ENCODE measurements around the gene ASCL2. TPM values are rescaled to one million over a fixed set of nuclear protein-coding genes. Genes with fewer than 3 reads are reported as not detected.

ASCL2 gene
- total and polyA plus RNA-seq, 7 experiments from 2014 or later = 0.32 to 2.1 (median 0.45) TPM; not detected in 3

DNA sequence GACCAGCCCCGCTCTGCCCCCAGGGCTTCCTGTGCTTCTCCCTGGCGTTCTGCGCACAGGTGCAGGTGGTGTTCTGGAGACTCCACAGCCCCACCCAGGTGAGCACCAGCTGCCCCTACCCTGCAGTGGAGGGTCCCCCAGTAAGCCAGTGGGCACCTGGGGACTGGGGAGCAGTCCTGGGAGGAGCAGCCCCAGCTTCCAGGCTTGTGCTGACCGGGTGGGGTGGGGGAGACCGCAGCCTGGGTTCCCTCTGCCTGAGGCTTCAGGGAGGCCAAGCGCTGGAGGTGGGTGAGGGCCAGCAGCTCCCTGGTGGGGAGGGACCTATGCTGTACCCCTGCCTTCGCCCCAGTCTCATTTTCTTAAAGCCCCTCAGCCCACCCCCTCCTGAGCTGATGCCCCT, 38.3 kb upstream of the ASCL2 start:
- Histone ChIP-seq H3K27ac (ENCODE audit: low read depth, low read length) (no peak overlapping the region), H3K36me3 (ENCODE audit: control insufficient read depth in 2 of 3, insufficient read depth in 3 of 3, low read length in 3 of 3) (peaks cover 0 to 6% (median 0%) of the 10 kb centered on the region in 3 experiments), H3K4me3 (ENCODE audit: low read length) (no peak overlapping the region), H3K4me1 (ENCODE audit: control insufficient read depth in 2 of 2, insufficient read depth in 2 of 2, low read length in 2 of 2) (peaks cover 23 to 37% of the 10 kb centered on the region in 2 donors), H3K9me3 (ENCODE audit: control insufficient read depth in 2 of 3, low read length in 3 of 3) (no peaks in the 10 kb centered on the region), H3K27me3 (ENCODE audit: control insufficient read depth in 2 of 2, insufficient read depth in 2 of 2, low read length in 2 of 2) (no peaks in the 10 kb centered on the region)
- Mint-ChIP-seq H3K4me1 (peaks cover 18 to 42% (median 24%) of the 10 kb centered on the region in 7 donors), H3K27ac (no peak overlapping the region), H3K27me3 (no peaks in the 10 kb centered on the region), H3K9me3 (no peaks in the 10 kb centered on the region), H3K4me3 (no peak overlapping the region), H3K36me3 (peaks cover 0 to 3% (median 0%) of the 10 kb centered on the region in 5 donors)
- no peak for ATAC-seq
- intact Hi-C loops (cut with micrococcal nuclease) = loop anchor here in 1 of 2 donors (5.0 to 10.0 kb wide), 2 partner anchors 69 to 586 kb away; partner anchors contain the start of gene CD81
- DNase-seq = no peak
- ChIA-PET POLR2A (no interaction called here), CTCF (interaction anchor here (0.6 kb wide), 1 partner anchor 665 kb away, joined by 6 read pairs; no protein-coding TSS in a partner anchor)

GRCh38 chr11:2307501-2308331, 37.3 kb upstream of the ASCL2 start:
- Mint-ChIP-seq H3K36me3 (peaks cover 0 to 3% (median 0%) of the 10 kb centered on the region in 5 donors), H3K4me1 (peaks cover 12 to 48% (median 28%) of the 10 kb centered on the region in 7 donors), H3K27ac (peak overlapping the region in 6 of 9 donors; percentile 32 to 82 (median 69)), H3K9me3 (no peaks in the 10 kb centered on the region), H3K4me3 (peak overlapping the region in 5 of 10 donors; percentile 6 to 98 (median 35)), H3K27me3 (no peaks in the 10 kb centered on the region)
- Histone ChIP-seq H3K4me1 (ENCODE audit: control insufficient read depth in 2 of 2, insufficient read depth in 2 of 2, low read length in 2 of 2) (peaks cover 32 to 47% of the 10 kb centered on the region in 2 donors), H3K4me3 (ENCODE audit: low read length) (no peak overlapping the region), H3K27me3 (ENCODE audit: control insufficient read depth in 2 of 2, insufficient read depth in 2 of 2, low read length in 2 of 2) (no peaks in the 10 kb centered on the region), H3K27ac (ENCODE audit: low read depth, low read length) (peak overlapping the region; percentile 64), H3K9me3 (ENCODE audit: control insufficient read depth in 2 of 3, low read length in 3 of 3) (no peaks in the 10 kb centered on the region), H3K36me3 (ENCODE audit: control insufficient read depth in 2 of 3, insufficient read depth in 3 of 3, low read length in 3 of 3) (peaks cover 0 to 6% (median 0%) of the 10 kb centered on the region in 3 experiments)
- POLR2A ChIA-PET = interaction anchor here (0.8 kb wide), 1 partner anchor 63 kb away, joined by 3 read pairs; no protein-coding TSS in a partner anchor
- no peak for ATAC-seq
- intact Hi-C loops (cut with micrococcal nuclease) = loop anchor here in 1 of 2 donors (5.0 to 10.0 kb wide), 2 partner anchors 70 to 587 kb away; partner anchors contain the start of gene CD81
- DNase-seq = no peak
- CTCF ChIA-PET = interaction anchor here (0.6 to 0.7 kb wide), 3 partner anchors 114 to 223 kb away, joined by 3 to 5 read pairs (median 4); no protein-coding TSS in a partner anchor

DNA sequence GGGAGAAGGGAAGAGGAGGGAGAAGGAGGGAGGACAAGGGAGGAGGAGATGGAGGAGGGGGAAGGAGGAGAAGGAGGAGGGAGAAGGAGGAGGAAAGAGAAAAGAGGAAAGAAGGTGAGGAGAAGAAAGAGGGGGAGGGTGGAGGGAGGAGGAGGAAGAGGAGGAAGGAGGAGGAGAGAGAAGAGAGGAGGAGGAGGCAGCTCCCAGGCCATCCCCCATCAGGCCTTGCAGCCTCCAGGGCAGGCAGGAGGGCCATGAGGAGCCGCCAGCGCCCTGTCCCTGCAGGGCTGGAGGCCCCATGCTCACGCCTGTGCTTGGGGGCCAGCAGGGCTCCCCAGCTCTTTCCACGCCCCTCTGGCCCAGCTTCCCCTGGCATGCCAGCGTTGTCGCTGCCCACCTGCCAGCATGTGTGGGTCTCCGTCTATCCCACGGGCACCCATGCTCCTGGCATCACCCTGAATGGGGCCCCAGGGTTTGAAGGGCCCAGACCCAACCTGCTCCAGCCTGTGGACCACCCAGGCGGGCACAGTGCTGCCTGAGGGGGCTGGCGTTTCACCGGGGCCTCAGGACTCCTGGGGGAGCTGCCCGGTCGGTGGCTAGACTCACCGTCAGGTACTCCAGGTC, 36.6 kb upstream of the ASCL2 start:
- H3K4me1 Mint-ChIP-seq = peaks cover 12 to 50% (median 29%) of the 10 kb centered on the region in 7 donors
- no peaks in the 10 kb centered on the region for H3K9me3 Mint-ChIP-seq
- peak overlapping the region in 3 of 9 donors; percentile 91 to 96 (median 92) for H3K27ac Mint-ChIP-seq
- peaks cover 34 to 54% of the 10 kb centered on the region in 2 donors for H3K4me1 ChIP-seq (ENCODE audit: control insufficient read depth in 2 of 2, insufficient read depth in 2 of 2, low read length in 2 of 2)
- H3K36me3 ChIP-seq (ENCODE audit: control insufficient read depth in 2 of 3, insufficient read depth in 3 of 3, low read length in 3 of 3) = peaks cover 0 to 6% (median 0%) of the 10 kb centered on the region in 3 experiments
- ChIA-PET POLR2A (interaction anchor here (0.6 to 2.2 kb wide), 4 partner anchors 64 to 114 kb away, joined by 3 to 11 read pairs (median 3); no protein-coding TSS in a partner anchor), CTCF (interaction anchor here (0.6 to 9.0 kb wide), 5 partner anchors 34 to 584 kb away, joined by 3 to 167 read pairs (median 3); no protein-coding TSS in a partner anchor)
- H3K4me3 Mint-ChIP-seq = peak overlapping the region in 4 of 10 donors; percentile 6 to 98 (median 67)
- no peak for ATAC-seq
- no peaks in the 10 kb centered on the region for H3K9me3 ChIP-seq (ENCODE audit: control insufficient read depth in 2 of 3, low read length in 3 of 3)
- no peaks in the 10 kb centered on the region for H3K27me3 ChIP-seq (ENCODE audit: control insufficient read depth in 2 of 2, insufficient read depth in 2 of 2, low read length in 2 of 2)
- DNase-seq = no peak
- H3K27ac ChIP-seq (ENCODE audit: low read depth, low read length) = peak overlapping the region; percentile 64
- intact Hi-C loops (cut with micrococcal nuclease) = loop anchor here in 1 of 2 donors (5.0 to 10.0 kb wide), 2 partner anchors 70 to 588 kb away; partner anchors contain the start of gene CD81
- H3K36me3 Mint-ChIP-seq = peaks cover 0 to 3% (median 0%) of the 10 kb centered on the region in 5 donors
- H3K4me3 ChIP-seq (ENCODE audit: low read length) = no peak overlapping the region
- H3K27me3 Mint-ChIP-seq = no peaks in the 10 kb centered on the region

DNA sequence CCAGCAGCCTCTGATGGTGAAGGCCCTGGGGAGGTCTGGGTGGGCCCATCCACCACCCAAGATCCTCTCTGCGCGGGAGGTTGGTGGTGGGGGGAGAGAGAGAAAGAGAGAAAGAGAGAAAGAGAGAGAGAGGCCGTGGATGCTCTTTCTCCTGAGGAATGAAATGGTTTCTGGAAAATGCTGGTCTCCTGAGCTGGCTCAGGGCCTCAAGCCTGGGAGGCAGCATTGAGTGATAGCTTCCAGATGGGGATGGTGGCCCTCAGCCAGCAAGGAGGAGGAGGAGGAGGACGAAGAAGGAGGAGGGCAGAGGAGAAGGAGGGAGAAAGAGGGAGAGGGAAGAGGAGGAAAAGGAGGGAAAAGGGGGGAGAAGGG, 36.0 kb upstream of the ASCL2 start:
- CTCF ChIA-PET = interaction anchor here (0.6 to 9.0 kb wide), 12 partner anchors 10 to 584 kb away, joined by 3 to 167 read pairs (median 3); no protein-coding TSS in a partner anchor

GRCh38 chr11:2305788-2306451, 35.5 kb upstream of the ASCL2 start:
- DNase-seq = peak in 5 of 9 donors; percentile 24 to 41 (median 34)
- intact Hi-C loops (cut with micrococcal nuclease) = loop anchor here (1.0 to 10.0 kb wide), 6 partner anchors 71 to 589 kb away; partner anchors contain the start of genes CD81 (in 1 of the 2) and TSSC4 (in 1 of the 2)
- peaks cover 0 to 6% (median 0%) of the 10 kb centered on the region in 5 donors for H3K36me3 Mint-ChIP-seq
- peak overlapping the region; percentile 77 to 98 (median 90) for H3K4me3 Mint-ChIP-seq
- Histone ChIP-seq H3K36me3 (ENCODE audit: control insufficient read depth in 2 of 3, insufficient read depth in 3 of 3, low read length in 3 of 3) (peaks cover 0 to 6% (median 0%) of the 10 kb centered on the region in 3 experiments), H3K4me3 (ENCODE audit: low read length) (peak overlapping the region; percentile 38), H3K9me3 (ENCODE audit: control insufficient read depth in 2 of 3, low read length in 3 of 3) (no peaks in the 10 kb centered on the region), H3K27ac (ENCODE audit: low read depth, low read length) (peak overlapping the region; percentile 81), H3K4me1 (ENCODE audit: control insufficient read depth in 2 of 2, insufficient read depth in 2 of 2, low read length in 2 of 2) (peaks cover 34 to 55% of the 10 kb centered on the region in 2 donors), H3K27me3 (ENCODE audit: control insufficient read depth in 2 of 2, insufficient read depth in 2 of 2, low read length in 2 of 2) (no peaks in the 10 kb centered on the region)
- CTCF ChIA-PET = interaction anchor here (0.6 to 9.0 kb wide), 24 partner anchors 9 to 797 kb away, joined by 3 to 167 read pairs (median 4); partner anchors contain the start of genes ASCL2 and TSSC4
- H3K27ac Mint-ChIP-seq = peak overlapping the region; percentile 82 to 96 (median 90)
- POLR2A ChIA-PET = interaction anchor here (0.7 to 2.2 kb wide), 11 partner anchors 9 to 1044 kb away, joined by 3 to 11 read pairs (median 4); partner anchors contain the start of gene TSSC4
- ATAC-seq = no peak
- no peaks in the 10 kb centered on the region for H3K27me3 Mint-ChIP-seq
- no peaks in the 10 kb centered on the region for H3K9me3 Mint-ChIP-seq
- H3K4me1 Mint-ChIP-seq = peaks cover 12 to 54% (median 33%) of the 10 kb centered on the region in 7 donors

More for the DNA sequence above, 36.0 kb upstream of the ASCL2 start:
- POLR2A ChIA-PET = interaction anchor here (0.6 to 2.2 kb wide), 8 partner anchors 9 to 1045 kb away, joined by 3 to 11 read pairs (median 4); partner anchors contain the start of gene TSSC4
- peaks cover 12 to 54% (median 30%) of the 10 kb centered on the region in 7 donors for H3K4me1 Mint-ChIP-seq
- no peaks in the 10 kb centered on the region for H3K9me3 ChIP-seq (ENCODE audit: control insufficient read depth in 2 of 3, low read length in 3 of 3)
- H3K36me3 Mint-ChIP-seq = peaks cover 0 to 6% (median 0%) of the 10 kb centered on the region in 5 donors
- intact Hi-C loops (cut with micrococcal nuclease) = loop anchor here in 1 of 2 donors (5.0 to 10.0 kb wide), 2 partner anchors 71 to 588 kb away; partner anchors contain the start of gene CD81
- no peaks in the 10 kb centered on the region for H3K9me3 Mint-ChIP-seq
- peak overlapping the region; percentile 38 for H3K4me3 ChIP-seq (ENCODE audit: low read length)
- ATAC-seq = no peak
- peaks cover 0 to 6% (median 0%) of the 10 kb centered on the region in 3 experiments for H3K36me3 ChIP-seq (ENCODE audit: control insufficient read depth in 2 of 3, insufficient read depth in 3 of 3, low read length in 3 of 3)
- H3K27me3 ChIP-seq (ENCODE audit: control insufficient read depth in 2 of 2, insufficient read depth in 2 of 2, low read length in 2 of 2) = no peaks in the 10 kb centered on the region
- peaks cover 34 to 55% of the 10 kb centered on the region in 2 donors for H3K4me1 ChIP-seq (ENCODE audit: control insufficient read depth in 2 of 2, insufficient read depth in 2 of 2, low read length in 2 of 2)
- DNase-seq = no peak
- H3K27ac Mint-ChIP-seq = peak overlapping the region; percentile 82 to 96 (median 90)
- peak overlapping the region; percentile 64 for H3K27ac ChIP-seq (ENCODE audit: low read depth, low read length)
- H3K27me3 Mint-ChIP-seq = no peaks in the 10 kb centered on the region
- peak overlapping the region; percentile 77 to 98 (median 90) for H3K4me3 Mint-ChIP-seq
